PC-9 (cell line): ENCODE measurements around the gene RALGAPB. TPM values are rescaled to one million over a fixed set of nuclear protein-coding genes. Genes with fewer than 3 reads are reported as not detected.
"Not testable (repeated sequence)": the region's sequence is repeated elsewhere in the genome, so short reads cannot be mapped to it uniquely, and the experiment has no call there.

Experiments used
- BruUV-seq: library from RNA; stranded (reverse); fragments of 400-500 nt; replicated peaks from 2 replicates; lab custom pipeline; 2021; lab: Mats Ljungman, UMichigan
- CTCF ChIA-PET: fragments of 300-600 bp; sonication (Branson Sonifier 250); formaldehyde crosslinking; loops from one replicate; lab custom pipeline; 2022; ENCODE audit warnings: antibody characterized with exemption; lab: Charles Lee
- POLR2A ChIA-PET: fragments of 300-600 bp; sonication (Branson Sonifier 250); formaldehyde crosslinking; loops from one replicate; lab custom pipeline; 2022; ENCODE audit warnings: antibody characterized with exemption; ENCODE audit not compliant: unreplicated experiment; lab: Charles Lee
- DNase-seq, 2 experiments: peaks; one replicate each; pipeline versions ENCODE4 v3.0.0 to v3.0.0-alpha.2; 2015 to 2022; ENCODE audit warnings: mixed read lengths in 1 of 2
- H2AFZ ChIP-seq: fragments of 200-600 bp; sonication (generic); 2 replicates; pipeline ENCODE4 v1.8.1; 2017; ENCODE audit warnings: antibody characterized with exemption
- H3F3A ChIP-seq: fragments of 200-600 bp; sonication (generic); 2 replicates; pipeline ENCODE4 v1.8.1; 2017; ENCODE audit warnings: antibody characterized with exemption, mild to moderate bottlenecking, low read depth; ENCODE audit not compliant: insufficient read depth
- H3K27ac ChIP-seq: fragments of 200-600 bp; sonication (generic); 2 replicates; pipeline ENCODE4 v1.6.1; 2016; ENCODE audit warnings: mixed run types
- H3K27me3 ChIP-seq: fragments of 200-600 bp; sonication (generic); 2 replicates; pipeline ENCODE4 v1.6.1; 2016; ENCODE audit warnings: low read depth, mixed run types; ENCODE audit not compliant: insufficient read depth
- H3K36me3 ChIP-seq: fragments of 200-600 bp; sonication (generic); 2 replicates; pipeline ENCODE4 v1.6.1; 2016; ENCODE audit warnings: low read depth, mixed run types
- H3K4me1 ChIP-seq: fragments of 200-600 bp; sonication (generic); replicated peaks from 2 replicates; pipeline ENCODE4 v1.6.1; 2016; ENCODE audit warnings: mixed run types; ENCODE audit not compliant: insufficient read depth
- H3K4me2 ChIP-seq: fragments of 200-600 bp; sonication (generic); 2 replicates; pipeline ENCODE4 v1.6.1; 2017; ENCODE audit warnings: mixed run types
- H3K4me3 ChIP-seq: fragments of 200-600 bp; sonication (generic); 2 replicates; pipeline ENCODE4 v1.6.1; 2016; ENCODE audit warnings: mixed run types
- H3K79me2 ChIP-seq: fragments of 200-600 bp; sonication (generic); 2 replicates; pipeline ENCODE4 v1.6.1; 2017; ENCODE audit warnings: low read depth, mixed run types
- H3K9me2 ChIP-seq: fragments of 200-600 bp; sonication (generic); 2 replicates; pipeline ENCODE4 v1.8.1; 2017; ENCODE audit warnings: mild to moderate bottlenecking; ENCODE audit not compliant: insufficient read depth
- H3K9me3 ChIP-seq: fragments of 200-600 bp; sonication (generic); 2 replicates; pipeline ENCODE4 v1.8.1; 2016; ENCODE audit warnings: low read depth; ENCODE audit not compliant: insufficient read depth
- H4K20me1 ChIP-seq: fragments of 200-600 bp; sonication (generic); 2 replicates; pipeline ENCODE4 v1.8.1; 2017; ENCODE audit not compliant: insufficient read depth
- EZH2 ChIP-seq: fragments of 200-600 bp; sonication (generic); IDR thresholded peaks from 2 replicates; pipeline ENCODE4 v1.8.0; 2017; ENCODE audit warnings: antibody characterized with exemption, low read depth
- intact Hi-C: fragments of 100-400 bp; cut with micrococcal nuclease; formaldehyde crosslinking; loops from one replicate; pipeline ENCODE4 v1.10.0; 2022; ENCODE audit not compliant: unreplicated experiment
- total RNA-seq: library from RNA; stranded (reverse); gene quantifications from 2 replicates; pipeline ENCODE4 v1.2.3, GENCODE V29; 2021
- TF ChIP-seq, protein P1 (sequence below): fragments of 200-600 bp; sonication (generic); conservative IDR thresholded peaks from 2 replicates; pipeline ENCODE4 v1.6.1; 2017; ENCODE audit warnings: mixed run types, antibody characterized with exemption, mild to moderate bottlenecking, moderate library complexity

Gene RALGAPB
- total RNA-seq, 1 experiment from 2014 or later: 40.2 TPM

DNA sequence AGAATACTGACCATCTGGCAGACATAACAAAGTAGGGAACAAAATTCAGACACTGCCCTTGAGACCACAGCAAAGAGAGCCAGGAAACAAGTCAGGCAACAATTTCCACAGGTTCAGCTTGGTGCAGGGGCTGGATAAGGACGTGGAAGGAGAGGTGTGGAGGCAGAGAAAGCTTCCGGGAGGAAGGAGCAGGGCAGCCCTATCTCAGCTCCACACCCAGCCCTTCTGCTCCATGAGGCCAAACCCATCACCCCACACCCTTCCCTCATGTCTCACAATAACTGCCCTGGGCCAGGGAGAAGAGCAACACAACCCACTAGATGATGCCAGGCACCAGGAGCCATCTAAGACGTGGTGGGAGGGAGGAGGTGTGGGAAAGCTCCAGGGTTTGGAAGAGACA lies 43.3 kb upstream of the RALGAPB start:
- DNase-seq: no peak
- intact Hi-C loops: no loop called here
- Histone ChIP-seq H3K4me1 (peaks cover 31% of the 10 kb centered on the region), H3K9me2 (no peaks in the 10 kb centered on the region), H3K4me3 (no peak overlapping the region), H3K27ac (no peak overlapping the region), H2AFZ (no peak overlapping the region), H3K9me3 (no peaks in the 10 kb centered on the region), H3K4me2 (no peak overlapping the region), H3K27me3 (no peaks in the 10 kb centered on the region), H4K20me1 (peaks cover 100% of the 10 kb centered on the region), H3K36me3 (peaks cover 96% of the 10 kb centered on the region), H3K79me2 (peaks cover 99% of the 10 kb centered on the region), H3F3A (peaks cover 63% of the 10 kb centered on the region)
- ChIA-PET POLR2A (no interaction called here), CTCF (no interaction called here)
- TF ChIP-seq EZH2: no peak
- TF ChIP-seq, protein P1, sequence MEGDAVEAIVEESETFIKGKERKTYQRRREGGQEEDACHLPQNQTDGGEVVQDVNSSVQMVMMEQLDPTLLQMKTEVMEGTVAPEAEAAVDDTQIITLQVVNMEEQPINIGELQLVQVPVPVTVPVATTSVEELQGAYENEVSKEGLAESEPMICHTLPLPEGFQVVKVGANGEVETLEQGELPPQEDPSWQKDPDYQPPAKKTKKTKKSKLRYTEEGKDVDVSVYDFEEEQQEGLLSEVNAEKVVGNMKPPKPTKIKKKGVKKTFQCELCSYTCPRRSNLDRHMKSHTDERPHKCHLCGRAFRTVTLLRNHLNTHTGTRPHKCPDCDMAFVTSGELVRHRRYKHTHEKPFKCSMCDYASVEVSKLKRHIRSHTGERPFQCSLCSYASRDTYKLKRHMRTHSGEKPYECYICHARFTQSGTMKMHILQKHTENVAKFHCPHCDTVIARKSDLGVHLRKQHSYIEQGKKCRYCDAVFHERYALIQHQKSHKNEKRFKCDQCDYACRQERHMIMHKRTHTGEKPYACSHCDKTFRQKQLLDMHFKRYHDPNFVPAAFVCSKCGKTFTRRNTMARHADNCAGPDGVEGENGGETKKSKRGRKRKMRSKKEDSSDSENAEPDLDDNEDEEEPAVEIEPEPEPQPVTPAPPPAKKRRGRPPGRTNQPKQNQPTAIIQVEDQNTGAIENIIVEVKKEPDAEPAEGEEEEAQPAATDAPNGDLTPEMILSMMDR: no peak
- BruUV-seq: no TSS peak

DNA sequence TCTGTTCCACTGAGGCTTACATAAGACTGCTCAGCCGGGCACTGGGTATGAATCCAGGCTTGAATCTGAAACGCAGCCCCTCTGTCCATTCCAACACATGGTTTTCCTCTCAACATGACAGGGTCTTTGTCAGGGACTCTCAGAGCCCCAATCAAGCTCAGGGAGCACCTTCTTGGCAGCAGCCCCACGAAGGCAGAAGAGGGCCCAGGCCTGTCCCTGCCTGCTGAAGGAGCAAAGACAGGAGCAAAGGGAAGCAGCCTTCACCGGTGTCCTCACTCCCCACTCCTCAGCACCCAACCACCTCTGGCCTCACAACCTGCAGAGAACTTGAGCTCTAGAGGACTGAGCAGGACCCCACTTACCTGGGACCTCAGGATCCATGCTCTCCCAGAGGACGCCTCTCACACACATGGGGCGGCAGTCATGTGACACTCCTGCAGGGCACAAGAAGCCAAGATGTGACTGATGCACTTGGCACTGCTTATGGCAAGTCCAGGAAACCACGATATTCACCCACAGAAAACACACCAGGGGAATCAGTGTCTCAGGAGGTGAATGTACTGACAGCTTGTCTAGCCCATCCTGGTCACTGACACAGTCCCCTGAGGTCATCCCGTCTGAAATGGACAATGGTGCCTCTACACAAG lies 41.8 kb upstream of the RALGAPB start:
- H3K27me3 ChIP-seq: no peaks in the 10 kb centered on the region
- no peak overlapping the region for H3K27ac ChIP-seq
- ChIA-PET CTCF (no interaction called here), POLR2A (interaction anchor here (0.5 kb wide), 1 partner anchor 1163 kb away, joined by 10 read pairs; no protein-coding TSS in a partner anchor)
- intact Hi-C loops: no loop called here
- no peak overlapping the region for H3K4me3 ChIP-seq
- no peak overlapping the region for H2AFZ ChIP-seq
- H3F3A ChIP-seq: peaks cover 59% of the 10 kb centered on the region
- DNase-seq: no peak
- H3K36me3 ChIP-seq: peaks cover 85% of the 10 kb centered on the region
- peaks cover 35% of the 10 kb centered on the region for H3K4me1 ChIP-seq
- no peaks in the 10 kb centered on the region for H3K9me2 ChIP-seq
- H3K9me3 ChIP-seq: no peaks in the 10 kb centered on the region
- TF ChIP-seq, protein P1: no peak
- BruUV-seq: no TSS peak
- H3K4me2 ChIP-seq: 0 out of 2 replicates have a peak overlapping the region, but pooled peaks have one; percentile 6
- H4K20me1 ChIP-seq: peaks cover 87% of the 10 kb centered on the region
- peaks cover 93% of the 10 kb centered on the region for H3K79me2 ChIP-seq

DNA sequence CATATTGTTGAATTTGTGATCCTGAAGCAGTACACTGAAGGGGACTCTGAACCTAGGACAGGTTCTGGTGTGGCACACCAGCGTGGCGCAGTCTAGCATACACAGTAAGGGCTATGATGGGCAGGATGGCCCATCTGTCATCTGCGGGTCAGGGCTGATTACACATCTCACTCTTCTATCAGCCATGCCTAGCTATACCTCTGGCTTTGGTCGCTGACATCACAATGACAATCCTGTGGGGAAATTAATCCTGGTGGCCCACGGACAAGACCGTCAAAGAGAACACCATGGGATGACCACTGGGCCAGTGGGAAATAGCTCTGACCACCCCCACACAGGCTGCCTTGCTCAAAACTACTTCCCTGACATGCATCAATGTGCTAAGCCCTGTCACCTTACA lies 40.4 kb upstream of the RALGAPB start:
- peaks cover 73% of the 10 kb centered on the region for H3K36me3 ChIP-seq
- CTCF ChIA-PET: no interaction called here

DNA sequence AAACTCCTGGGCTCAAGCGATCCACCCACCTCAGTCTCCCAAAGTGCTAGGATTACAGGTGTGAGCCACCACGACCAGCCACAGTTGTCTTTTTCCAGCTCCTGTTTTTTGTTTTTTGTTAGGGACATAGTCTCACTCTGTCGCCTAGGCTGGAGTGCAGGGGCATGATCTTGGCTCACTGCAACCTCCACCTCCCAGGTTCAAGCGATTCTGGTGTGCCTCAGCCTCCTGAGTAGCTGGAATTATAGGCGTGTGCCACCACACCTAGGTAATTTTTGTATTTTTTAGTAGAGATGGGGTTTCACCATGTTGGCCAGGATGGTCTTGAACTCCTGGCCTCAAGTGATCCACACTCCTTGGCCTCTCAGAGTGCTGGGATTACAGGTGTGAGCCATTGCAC lies 39.8 kb upstream of the RALGAPB start:
- H3K9me2 ChIP-seq, H3K27me3 ChIP-seq, H3K9me3 ChIP-seq, H3K27ac ChIP-seq, intact Hi-C loops, CTCF ChIA-PET, H2AFZ ChIP-seq, BruUV-seq, DNase-seq: not testable (repeated sequence)
- H3K4me1 ChIP-seq: peaks cover 35% of the 10 kb centered on the region
- POLR2A ChIA-PET: interaction anchor here (0.6 kb wide), 1 partner anchor 89 kb away, joined by 4 read pairs; no protein-coding TSS in a partner anchor
- H4K20me1 ChIP-seq: peaks cover 66% of the 10 kb centered on the region
- H3K4me3 ChIP-seq: peak overlapping the region; percentile 99; the same call in 1 of the 2 replicates
- peaks cover 67% of the 10 kb centered on the region for H3K36me3 ChIP-seq
- peaks cover 44% of the 10 kb centered on the region for H3F3A ChIP-seq
- H3K79me2 ChIP-seq: peaks cover 73% of the 10 kb centered on the region
- H3K4me2 ChIP-seq: peak overlapping the region; percentile 83

More for the DNA sequence above, 40.4 kb upstream of the RALGAPB start:
- POLR2A ChIA-PET: interaction anchor here (0.6 kb wide), 2 partner anchors 44 to 89 kb away, joined by 3 to 4 read pairs; no protein-coding TSS in a partner anchor
- peaks cover 79% of the 10 kb centered on the region for H3K79me2 ChIP-seq
- H3K4me3 ChIP-seq: no peak overlapping the region; the same call in 1 of the 2 replicates
- H3K4me2 ChIP-seq: peak overlapping the region; percentile 83
- intact Hi-C loops: no loop called here
- peaks cover 35% of the 10 kb centered on the region for H3K4me1 ChIP-seq
- H3K27ac ChIP-seq: no peak overlapping the region
- BruUV-seq: no TSS peak
- H2AFZ ChIP-seq: no peak overlapping the region
- no peaks in the 10 kb centered on the region for H3K27me3 ChIP-seq
- TF ChIP-seq, protein P1: no peak
- TF ChIP-seq EZH2: no peak
- DNase-seq: no peak
- peaks cover 49% of the 10 kb centered on the region for H3F3A ChIP-seq
- no peaks in the 10 kb centered on the region for H3K9me2 ChIP-seq
- no peaks in the 10 kb centered on the region for H3K9me3 ChIP-seq
- peaks cover 72% of the 10 kb centered on the region for H4K20me1 ChIP-seq
